ENCODE results near the gene MYL4.
"Not testable (repeated sequence)": the region's sequence is repeated elsewhere in the genome, so short reads cannot be mapped to it uniquely, and the experiment has no call there.

MYL4 gene

DNA sequence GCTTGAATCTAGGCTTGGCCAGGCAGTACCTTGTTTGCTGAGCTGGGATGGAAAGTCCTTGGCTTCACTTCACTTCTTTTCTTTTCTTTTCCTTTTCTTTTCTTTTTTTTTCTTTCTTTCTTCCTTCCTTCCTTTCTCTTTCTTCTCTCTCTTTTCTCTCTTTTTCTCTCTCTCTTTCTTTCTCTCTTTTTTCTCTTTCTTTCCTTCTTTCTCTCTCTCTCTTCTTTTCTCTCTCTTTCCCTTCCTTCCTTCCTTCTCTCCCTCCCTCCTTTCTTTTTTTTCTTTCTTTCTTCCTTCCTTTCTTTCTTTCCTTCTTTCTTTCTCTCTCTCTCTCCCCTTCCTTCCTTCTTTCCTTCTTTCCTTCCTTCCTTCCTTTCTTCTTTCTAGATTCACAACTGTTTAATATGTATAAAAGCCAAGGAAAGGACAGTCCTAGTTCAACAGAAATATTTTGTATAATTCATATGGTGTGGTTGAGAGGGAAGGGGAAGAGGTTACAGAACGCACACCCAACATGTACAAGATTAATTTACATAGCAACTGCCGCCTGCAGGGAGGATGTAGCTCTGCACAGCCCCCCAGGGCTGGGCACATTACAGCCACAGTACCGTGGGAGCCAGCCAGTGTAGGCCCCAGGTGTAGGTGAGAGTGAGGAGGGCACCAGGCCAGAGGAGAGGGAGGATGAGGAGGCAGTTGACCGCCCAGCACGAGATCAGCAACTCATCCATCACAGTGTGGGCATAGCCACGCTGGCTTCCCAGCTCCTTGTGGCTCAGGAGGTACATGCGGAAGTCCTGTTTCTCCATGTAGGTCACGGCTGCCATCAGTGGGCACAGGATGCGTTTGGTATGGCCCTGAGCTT is 34.8 kb downstream of the MYL4 start:
- no peak for DNase-seq (ENCODE audit: low spot score)

- DNase-seq (ENCODE audit: low spot score) = no peak
Measured at GRCh38 chr17:47244697-47245096, 35.5 kb downstream of the MYL4 start.

DNA sequence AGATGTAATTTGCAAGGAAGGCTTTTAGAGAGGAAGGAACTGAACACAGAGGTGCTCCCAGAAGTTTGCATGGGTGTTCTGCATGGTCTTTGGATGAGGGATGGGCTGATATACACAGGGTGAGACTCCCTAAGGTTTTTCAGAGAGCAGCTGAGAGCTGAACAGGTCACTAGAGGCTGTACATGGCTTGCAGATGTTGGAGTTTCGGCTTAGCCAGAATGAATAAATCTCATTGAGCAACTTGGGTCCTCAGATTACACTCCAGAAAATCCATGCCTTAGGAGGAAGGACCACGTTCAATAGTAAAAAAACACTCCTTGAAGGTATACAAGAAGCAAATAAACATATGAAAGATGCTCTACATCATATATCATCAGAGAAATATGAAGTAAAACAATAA is 37.0 kb downstream of the MYL4 start:
- peak; percentile 19 for DNase-seq (ENCODE audit: low spot score)

DNA sequence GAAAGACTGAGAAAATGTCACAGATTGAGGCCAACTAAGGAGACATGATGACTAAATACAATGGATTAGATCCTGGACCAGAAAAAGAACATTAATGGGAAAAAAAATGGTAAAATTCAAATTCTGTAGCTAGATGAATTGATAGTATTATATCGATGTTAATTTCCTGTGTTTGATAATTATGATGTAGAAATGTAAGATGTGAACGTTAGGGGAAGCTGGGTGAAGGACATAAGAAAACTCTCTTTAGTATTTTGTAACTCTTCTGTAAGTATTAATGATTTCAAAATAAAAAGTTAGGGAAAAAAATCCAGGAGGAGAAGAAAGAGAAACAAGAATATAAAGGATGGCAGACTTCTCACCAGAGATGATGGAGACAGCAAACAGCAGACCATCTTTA is 41.7 kb downstream of the MYL4 start:
- no peak for DNase-seq (ENCODE audit: low spot score)

GRCh38 chr17:47251421-47251940 is 42.3 kb downstream of the MYL4 start:
- DNase-seq (ENCODE audit: low spot score) = no peak

GRCh38 chr17:47252209-47252608 is 43.1 kb downstream of the MYL4 start:
- no peak for DNase-seq (ENCODE audit: low spot score)

DNA sequence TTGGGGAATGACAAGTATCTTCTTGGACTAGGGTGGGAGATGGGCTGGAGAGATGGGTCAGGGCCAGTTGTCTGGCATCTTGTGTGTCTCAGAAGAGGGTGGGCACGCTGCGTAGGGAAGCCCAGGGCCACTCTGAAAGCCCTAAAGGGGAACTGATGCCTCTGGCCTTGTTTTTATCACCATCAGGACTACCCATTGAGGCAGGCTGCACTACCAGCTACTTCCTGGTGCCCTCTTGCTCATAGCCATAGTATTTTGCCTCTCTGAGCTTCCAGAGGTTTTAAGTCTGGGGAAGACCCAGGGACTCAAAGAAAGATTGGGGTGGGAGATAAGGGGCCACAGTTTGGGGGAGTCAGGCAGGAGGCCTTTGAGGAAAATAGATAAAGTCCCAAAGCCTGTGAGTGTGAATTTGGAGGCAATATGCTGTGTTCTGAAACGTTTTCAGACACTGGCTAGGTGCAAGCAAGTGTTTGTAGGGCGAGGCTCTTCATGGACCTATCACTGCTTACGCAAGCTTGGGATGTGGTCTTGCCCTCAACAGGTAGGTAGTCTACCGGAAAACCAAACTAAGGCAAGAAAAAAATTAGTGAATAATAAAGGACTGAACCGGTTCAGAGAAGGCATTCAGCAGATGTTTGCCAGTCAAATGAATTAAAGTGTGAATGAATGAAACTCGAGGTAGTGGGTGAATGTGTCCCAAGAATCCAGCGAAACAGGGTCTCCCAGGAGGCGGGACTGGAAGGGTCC is 43.8 kb downstream of the MYL4 start:
- DNase-seq (ENCODE audit: low spot score) = no peak

- DNase-seq (ENCODE audit: low spot score) = peak; percentile 64
Measured at GRCh38 chr17:47253541-47254402, 44.6 kb downstream of the MYL4 start, which contains the start of gene ITGB3. TSS of gene ITGB3 (plus strand) at chr17:47253827. CDS start at chr17:47253862, 35 bp downstream.

GRCh38 chr17:47254403-47254943 is 45.3 kb downstream of the MYL4 start:
- DNase-seq (ENCODE audit: low spot score) = no peak

GRCh38 chr17:47257651-47258339 is 48.6 kb downstream of the MYL4 start:
- DNase-seq (ENCODE audit: low spot score) = peak; percentile 78

DNA sequence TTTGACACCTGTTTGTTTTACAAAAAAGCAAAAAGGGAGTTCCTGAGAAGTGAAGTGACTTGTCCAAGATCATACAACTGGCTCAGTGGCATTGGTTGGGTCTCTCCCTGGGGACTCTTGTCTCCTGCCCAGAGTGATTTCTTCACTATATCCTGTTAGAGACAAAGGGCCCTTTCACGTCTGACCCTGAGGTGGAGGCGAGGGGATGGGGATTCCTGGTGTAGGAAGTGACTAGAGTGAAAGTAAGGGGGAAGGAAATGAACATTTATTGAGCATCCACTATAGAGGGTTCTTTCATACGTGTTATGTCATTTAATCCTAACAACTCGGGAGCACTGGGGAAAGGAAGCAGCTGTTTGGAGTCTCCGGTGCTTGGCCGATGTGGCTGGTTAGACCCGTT is 53.4 kb downstream of the MYL4 start:
- no peak for DNase-seq (ENCODE audit: low spot score)

GRCh38 chr17:47264166-47264565 is 55.0 kb downstream of the MYL4 start:
- DNase-seq (ENCODE audit: low spot score) = no peak

- peak; percentile 55 for DNase-seq (ENCODE audit: low spot score)
Measured at GRCh38 chr17:47265983-47266541, 56.9 kb downstream of the MYL4 start.

- DNase-seq (ENCODE audit: low spot score) = no peak
Measured at GRCh38 chr17:47266782-47267181, 57.6 kb downstream of the MYL4 start.

DNA sequence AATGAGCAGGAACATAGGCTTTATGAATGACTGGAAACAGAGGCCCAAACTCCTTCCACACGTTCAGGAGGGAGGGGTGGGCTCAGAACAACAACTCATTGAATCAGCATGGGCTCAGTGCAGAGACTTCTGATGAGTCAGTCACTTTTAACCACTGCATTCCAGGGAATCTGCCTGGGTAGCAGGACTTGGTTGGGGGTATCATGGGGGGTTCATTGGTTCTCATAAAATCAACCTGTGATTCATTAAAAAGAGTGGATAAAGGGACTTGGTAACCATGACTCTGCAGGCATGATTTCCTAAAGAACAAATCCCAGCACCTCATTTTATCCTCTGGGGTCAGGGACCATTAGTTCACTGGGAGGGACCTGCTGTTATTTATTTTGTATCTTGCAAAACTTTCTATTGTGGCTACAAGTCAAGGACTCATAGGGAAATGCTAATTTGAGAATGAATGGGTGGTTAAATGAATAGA is 58.2 kb downstream of the MYL4 start:
- DNase-seq (ENCODE audit: low spot score) = peak; percentile 82

GRCh38 chr17:47268964-47269363 is 59.8 kb downstream of the MYL4 start:
- not testable (repeated sequence) for DNase-seq (ENCODE audit: low spot score)

DNA sequence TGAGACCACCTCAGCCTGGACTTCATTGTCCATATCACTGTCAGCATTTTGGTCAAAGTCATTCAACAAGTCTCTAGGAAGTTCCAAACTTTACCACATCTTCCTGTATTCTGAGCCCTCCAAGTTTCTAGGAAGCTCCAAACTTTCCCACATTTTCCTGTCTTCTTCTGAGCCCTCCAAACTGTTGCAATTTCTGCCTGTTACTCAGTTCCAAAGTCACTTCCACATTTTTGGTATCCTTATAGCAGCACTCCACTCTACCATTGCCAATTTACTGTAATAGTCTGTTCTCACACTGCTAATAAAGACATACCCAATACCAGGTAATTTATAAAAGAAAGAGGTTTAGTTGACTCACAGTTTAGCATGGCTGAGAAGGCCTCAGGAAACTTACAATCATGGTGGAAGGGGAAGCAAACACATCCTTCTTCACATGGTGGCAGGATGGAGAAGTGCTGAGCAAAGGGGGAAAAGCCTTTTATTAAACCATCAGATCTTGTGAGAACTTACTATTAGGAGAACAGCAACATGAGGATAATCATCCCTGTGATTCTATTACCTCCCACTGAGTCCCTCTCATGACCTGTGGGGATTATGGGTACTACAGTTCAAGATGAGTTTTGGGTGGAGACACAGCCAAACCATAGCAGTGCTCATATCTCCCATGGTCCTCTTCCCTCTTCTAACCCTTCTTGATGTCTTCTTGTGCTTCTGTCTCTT is 60.6 kb downstream of the MYL4 start:
- not testable (repeated sequence) for DNase-seq (ENCODE audit: low spot score)

- DNase-seq (ENCODE audit: low spot score) = no peak
Measured at GRCh38 chr17:47270946-47271705, 62.0 kb downstream of the MYL4 start.

GRCh38 chr17:47272491-47272890 is 63.3 kb downstream of the MYL4 start:
- no peak for DNase-seq (ENCODE audit: low spot score)

Measured in AG08395 (cell line).